ENCODE data around the gene RSBN1.

RSBN1 gene

DNA sequence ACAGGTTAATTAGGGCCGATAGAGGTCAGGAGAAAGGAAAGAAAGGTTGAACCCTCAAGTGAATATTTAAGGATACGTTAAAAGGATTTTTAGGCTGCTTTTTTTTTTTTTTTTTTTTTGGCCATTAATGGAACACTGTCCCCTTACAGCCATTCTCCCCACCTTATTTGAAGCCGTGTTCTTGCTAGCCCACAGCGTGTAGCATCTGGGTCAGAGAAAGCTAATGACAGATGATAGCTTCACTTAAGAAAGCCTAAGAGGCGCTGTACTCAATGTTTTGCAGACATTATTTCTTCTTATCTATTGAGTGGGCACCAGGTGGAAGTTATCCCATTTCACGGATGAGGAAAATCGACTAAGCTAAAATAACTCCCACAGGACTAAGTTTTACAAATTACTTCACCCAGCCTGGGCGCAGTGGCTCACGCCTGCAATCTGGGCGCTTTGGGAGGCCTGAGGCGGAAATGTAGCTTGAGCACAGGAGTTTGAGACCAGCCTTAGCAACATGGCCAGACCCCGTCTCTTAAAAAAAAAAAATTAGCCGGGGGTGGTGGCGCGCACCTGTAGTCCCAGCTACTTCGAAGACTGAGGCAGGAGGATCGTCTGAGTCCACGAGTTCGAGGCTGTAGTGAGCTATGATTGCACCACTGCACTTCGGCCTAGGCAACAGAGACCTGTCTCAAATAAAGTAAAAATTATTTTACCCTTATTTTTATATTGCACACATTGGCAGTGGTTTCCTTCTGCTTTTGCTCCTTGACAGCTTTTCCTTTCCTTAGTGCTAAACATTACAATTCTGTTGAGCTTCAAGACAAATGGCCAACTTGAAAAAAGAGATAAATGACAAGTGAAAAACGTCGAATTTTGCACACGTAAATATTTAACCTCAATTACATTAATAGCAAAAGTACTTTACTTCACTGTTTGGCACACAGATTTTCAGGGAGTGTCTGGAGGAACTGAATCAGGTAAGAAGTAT, 51.9 kb downstream of the RSBN1 start:
- TF ChIP-seq, protein P1, sequence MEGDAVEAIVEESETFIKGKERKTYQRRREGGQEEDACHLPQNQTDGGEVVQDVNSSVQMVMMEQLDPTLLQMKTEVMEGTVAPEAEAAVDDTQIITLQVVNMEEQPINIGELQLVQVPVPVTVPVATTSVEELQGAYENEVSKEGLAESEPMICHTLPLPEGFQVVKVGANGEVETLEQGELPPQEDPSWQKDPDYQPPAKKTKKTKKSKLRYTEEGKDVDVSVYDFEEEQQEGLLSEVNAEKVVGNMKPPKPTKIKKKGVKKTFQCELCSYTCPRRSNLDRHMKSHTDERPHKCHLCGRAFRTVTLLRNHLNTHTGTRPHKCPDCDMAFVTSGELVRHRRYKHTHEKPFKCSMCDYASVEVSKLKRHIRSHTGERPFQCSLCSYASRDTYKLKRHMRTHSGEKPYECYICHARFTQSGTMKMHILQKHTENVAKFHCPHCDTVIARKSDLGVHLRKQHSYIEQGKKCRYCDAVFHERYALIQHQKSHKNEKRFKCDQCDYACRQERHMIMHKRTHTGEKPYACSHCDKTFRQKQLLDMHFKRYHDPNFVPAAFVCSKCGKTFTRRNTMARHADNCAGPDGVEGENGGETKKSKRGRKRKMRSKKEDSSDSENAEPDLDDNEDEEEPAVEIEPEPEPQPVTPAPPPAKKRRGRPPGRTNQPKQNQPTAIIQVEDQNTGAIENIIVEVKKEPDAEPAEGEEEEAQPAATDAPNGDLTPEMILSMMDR (IDR thresholded peaks at IDR 0.05) = no peak

DNA sequence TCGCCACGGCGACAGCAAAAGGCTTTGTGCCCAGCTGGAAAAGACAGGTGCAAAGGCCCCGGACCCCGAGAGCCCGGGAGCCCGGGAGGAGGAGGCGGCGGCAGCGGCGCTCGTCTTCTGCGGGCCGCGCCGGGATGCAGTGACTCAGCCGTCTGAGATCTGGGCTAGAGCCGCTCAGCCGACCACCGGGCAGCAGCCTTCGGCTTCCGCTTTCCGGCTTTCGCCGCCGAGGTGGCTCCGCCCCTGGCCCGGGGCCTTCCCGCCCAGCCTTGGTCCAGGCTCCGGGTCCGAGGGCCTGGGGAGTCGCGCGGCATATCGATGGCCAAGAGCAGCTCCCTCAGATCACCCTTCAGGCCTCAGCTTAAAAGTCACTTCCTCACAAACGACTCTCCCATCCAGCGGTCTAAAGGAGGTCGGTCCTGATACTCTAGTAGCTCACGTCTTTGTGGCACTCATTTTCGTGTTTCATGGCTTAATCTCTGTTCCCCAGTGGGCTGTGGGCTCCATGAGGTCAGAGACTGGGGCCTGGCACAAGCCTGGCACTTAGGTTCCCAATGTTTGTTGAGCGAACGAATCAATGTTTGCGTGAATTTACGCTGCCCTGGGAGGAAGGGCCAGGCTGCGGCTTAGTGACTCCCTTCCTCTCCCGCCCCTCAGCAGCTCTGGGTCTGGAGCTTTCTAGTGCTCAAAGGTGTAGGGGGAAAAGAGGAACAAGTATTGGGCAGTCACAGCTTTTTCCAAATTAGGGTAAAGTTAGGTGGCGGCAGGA, 52.8 kb downstream of the RSBN1 start, which contains the start of gene PHTF1:
TSS of gene PHTF1 (minus strand) at position 154 of the 769 bp plus-strand sequence. CDS start 783 bp downstream, outside the sequence.
- TF ChIP-seq, protein P1 (IDR thresholded peaks at IDR 0.05) = no peak

- TF ChIP-seq, protein P1 (IDR thresholded peaks at IDR 0.05) = no peak
Observed at GRCh38 chr1:113758631-113759332, 53.5 kb downstream of the RSBN1 start.

GRCh38 chr1:113756461-113756860, 55.8 kb downstream of the RSBN1 start:
- TF ChIP-seq, protein P1 (IDR thresholded peaks at IDR 0.05) = no peak

DNA sequence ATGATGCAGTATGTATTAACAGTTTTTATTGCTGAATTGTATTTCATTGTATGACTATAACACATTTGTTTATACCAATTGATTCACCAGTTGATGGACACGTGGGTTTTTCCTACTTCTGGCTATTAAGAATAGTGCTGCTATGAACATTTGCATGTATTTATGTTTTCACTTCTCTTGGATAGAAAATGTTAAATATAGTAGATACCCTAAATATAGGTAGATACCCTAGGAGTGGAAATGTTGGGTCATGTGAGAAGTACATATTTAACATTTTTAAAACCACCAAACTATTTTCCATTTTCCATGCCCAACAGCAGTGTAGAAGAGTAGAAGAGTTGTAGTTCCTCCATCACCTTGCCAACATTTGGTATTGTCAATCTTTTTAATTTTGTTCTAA, 60.8 kb downstream of the RSBN1 start:
- TF ChIP-seq, protein P1 (IDR thresholded peaks at IDR 0.05) = no peak

DNA sequence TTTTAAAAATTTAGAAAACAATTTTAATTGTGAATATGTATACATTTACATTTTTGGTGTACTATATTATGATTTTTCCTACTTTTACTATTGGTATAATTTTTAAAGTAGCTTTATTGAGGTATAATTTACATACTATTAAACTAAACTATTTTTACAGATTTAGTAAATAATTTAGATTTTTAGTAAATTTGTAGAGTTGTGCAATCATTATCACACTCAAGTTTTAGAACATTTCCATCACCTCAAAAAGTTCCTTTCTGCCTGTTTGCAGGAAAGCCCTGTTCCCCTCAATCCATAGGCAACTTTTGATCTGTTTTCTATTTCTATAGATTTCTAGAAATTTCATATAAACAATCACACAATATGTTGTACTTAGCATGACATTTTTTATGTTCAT, 61.2 kb downstream of the RSBN1 start:
- TF ChIP-seq, protein P1 (IDR thresholded peaks at IDR 0.05) = no peak

DNA sequence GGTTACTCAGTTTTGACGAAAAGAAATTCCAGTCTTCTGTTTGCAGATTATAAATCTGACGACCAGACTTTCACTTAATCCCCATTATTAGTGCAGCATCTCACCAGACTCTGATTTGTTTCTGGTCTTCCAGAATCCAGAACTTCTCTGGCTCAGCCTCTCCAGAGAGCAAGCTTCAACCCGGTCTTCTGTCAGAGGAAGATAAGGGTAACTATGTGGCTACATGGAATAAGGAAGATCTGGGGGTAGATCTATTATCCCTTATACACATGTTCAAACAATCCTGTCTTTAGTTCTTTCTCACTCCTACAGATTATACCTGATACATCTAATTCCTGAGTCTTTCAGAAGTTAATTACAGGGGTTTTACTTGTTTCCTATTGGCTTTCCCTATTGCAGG, 62.9 kb downstream of the RSBN1 start:
- TF ChIP-seq, protein P1 (IDR thresholded peaks at IDR 0.05) = no peak

Data from LNCAP (cell line).